ENCODE measurements around the gene NUDT8.

NUDT8 gene

DNA sequence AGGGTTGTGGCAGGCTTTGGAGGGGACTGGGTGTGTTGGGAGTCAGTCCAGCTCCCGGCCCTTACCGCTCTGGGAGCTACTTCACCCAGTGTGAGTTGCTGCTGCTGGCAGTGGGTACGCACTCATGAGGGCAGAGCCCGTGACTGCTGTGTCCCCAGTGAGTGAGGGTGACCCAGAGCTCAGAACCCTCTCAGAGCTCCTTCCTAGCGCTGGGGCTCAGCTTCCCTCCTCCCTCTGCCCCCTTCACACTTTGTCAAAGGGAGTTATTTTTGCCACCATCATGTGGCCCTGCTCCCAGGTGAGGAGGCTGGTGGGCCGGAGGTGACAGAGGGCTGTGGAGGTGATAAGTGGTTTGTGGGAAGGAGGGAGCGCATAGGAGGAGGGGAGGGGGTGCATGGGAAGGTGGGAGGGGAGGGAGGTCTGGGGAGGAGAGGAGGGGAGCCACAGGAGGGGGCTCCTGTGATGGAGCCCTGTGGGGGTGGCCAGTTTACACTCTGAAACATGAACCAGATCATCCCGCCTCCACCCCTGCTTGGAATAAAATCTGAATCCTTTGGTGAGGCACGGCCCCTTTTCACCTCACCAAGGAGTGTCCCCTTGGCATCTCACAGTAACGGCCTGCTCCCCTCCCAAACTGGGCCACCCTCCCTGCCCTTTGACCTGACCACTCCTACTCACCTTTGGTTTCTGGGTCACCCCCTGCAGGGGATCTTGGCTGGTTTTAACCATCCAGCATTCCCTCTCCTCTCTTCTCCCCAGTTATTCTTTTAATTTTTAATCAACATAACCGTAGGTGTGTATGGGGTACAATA lies 13.1 kb downstream of the NUDT8 start:
- no peak overlapping the region for H3K4me3 ChIP-seq (ENCODE audit: low read length)

DNA sequence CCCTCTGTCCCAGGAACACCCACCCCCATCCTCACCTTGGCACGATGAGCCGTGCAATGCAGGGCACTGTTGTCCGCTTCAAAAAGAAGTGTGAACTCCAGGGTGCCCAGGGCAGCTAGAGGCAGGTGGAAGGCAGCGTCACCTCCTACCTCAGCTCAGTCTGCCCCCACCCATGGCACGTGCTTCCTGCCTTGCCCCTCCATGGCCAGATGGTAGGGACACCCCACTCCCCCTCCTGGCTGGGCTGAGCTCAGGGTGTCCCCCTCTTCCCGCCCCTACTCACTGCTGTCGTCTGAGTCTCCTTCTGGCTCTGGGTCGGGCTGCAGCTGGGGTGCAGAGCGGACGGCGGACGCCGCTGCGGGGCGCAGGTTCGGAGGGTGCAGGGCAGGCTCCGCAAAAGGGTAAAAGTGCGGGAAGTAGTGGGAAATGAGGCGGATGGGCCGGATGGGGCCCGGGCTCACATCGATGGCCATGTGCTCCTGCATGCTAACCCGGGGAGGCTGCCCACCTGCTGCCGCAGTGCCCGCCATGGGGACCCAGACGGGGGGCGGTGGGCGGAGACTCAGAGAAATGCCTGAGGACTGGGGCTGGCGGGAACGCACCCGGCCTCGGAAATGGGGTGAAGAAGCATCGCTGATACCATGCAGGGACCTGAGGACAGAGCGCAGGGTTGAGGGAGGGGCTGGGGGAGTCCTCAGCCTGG lies 13.9 kb downstream of the NUDT8 start:
- no peak for DNase-seq (ENCODE audit: low read depth, low spot score)
- no peak overlapping the region for H3K4me3 ChIP-seq (ENCODE audit: low read length)

More for the DNA sequence above, 13.1 kb downstream of the NUDT8 start:
- DNase-seq (ENCODE audit: low read depth, low spot score), result no peak

DNA sequence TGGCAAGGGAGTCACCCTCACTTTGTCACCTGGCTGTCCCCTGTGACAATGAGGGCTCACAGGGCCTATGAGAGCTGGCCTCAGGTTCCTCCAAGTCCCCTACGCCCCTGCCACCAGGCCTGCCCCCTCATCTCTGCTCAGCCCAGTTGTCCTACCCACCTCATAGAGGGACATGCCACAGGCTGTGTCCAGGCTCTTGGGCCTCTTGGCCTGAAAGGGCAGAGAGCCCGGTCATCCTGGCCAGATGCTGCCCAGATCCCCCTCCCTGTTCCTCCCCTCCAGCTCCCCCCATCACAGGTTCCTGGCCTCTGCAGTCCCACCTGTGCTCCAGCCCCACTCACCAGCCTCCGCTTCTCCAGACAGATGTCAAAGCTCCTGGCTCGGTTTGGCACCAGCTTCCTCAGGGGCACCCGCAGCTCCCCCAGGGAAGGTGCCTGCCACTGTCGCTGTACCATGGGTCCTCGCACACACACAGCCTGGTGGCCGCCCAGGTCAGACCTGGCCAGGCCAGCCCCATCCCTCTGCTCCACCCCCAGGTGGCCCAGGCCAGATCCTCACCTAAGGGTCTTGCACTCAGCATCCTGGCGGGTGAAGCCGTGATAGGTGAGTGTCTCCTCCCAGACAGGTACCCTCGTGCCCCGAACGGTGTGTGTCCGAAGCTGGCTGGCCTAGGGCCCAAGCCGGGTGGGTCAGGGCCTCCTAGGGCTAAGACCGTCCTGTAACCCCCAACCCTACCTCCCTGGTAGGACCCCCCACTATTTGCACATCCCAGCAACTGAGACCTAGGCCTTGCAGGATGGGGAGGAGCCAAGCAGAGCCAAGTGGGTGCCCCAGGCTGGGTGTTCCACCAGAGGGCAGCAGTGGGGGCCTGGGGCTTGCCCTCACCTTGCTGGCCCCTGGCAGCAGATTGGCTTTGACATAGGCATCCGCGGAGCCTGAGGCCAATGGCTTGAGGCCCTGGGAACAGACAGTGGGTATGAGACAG lies 14.7 kb downstream of the NUDT8 start:
- peak; percentile 45 for DNase-seq (ENCODE audit: low read depth, low spot score)
- H3K4me3 ChIP-seq (ENCODE audit: low read length), result peak overlapping the region; percentile 52; the same call in 1 of the 2 replicates

DNA sequence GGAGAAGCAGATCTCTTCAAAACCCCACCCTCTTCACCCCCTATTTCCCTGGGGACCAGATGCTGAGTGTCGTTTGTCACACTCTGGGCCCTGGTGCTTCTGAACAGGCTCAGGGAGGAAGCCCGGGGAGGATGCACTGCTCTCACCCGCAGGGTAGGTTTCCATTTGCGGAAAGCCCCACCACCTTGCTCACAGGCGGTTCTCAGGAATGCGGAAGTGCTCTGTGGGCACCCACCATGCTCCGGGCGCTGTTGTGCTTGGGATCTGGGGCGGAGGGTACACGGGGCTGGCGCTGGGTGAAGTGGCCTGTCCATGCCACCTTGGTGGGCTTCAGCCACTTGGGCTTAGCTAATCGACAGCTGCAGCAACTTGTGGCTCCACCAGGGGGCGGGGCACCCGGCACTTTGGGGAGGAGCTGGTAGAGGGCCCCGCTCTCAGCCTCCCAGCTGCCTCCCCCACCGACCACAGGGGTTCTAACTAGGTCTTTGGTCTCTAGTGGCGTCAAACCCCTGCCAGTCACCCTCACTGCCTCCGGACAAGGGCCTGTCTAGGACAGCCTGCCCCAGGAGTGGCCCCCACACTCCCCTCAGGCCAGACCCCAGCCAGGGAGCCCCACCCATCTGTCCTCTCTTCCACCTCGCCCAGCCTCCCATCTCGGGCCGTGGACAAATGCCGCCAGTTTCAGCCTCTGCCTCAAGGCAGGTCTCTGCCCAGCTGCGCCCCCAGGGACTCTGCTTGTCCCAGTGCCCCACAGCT lies 15.6 kb downstream of the NUDT8 start:
- H3K4me3 ChIP-seq (ENCODE audit: low read length), result peak overlapping the region; percentile 52
- peak; percentile 90 for DNase-seq (ENCODE audit: low read depth, low spot score)

DNA sequence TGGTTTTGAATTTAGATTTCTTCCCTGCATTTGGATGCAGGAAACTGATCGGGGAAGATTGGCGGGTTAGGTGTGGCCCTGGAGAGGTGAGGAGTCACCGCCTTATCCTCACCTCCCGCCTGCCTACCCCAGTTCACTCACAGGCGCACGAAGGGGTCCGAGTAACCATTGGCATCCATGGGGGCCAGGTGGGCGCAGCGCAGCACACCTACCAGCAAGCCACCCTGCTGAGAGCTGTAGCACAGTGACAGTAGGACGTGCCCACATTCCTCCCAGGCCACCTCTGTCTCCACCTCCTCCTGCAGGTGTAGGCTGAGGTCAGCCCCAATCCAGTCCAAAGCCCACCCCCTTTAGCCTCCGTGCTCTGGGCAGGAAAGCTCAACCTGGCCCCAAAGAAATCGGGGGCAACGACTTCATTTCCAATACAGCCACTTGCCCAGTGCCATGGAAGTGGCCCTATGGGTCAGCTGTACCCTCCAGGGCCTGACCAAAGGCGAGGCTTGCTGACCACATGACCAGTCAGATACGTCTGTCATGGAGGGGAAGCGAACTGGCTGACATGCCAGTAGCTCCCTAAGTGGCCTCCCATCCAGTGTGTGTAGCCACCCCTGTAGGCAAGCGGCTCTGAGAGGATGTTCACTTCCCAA lies 16.3 kb downstream of the NUDT8 start:
- DNase-seq (ENCODE audit: low read depth, low spot score), result no peak
- peak overlapping the region; percentile 52 for H3K4me3 ChIP-seq (ENCODE audit: low read length)

GRCh38 chr11:67612751-67613150 lies 17.0 kb downstream of the NUDT8 start:
- H3K4me3 ChIP-seq (ENCODE audit: low read length), result no peak overlapping the region
- no peak for DNase-seq (ENCODE audit: low read depth, low spot score)

GRCh38 chr11:67611704-67612587 lies 17.8 kb downstream of the NUDT8 start:
- no peak overlapping the region for H3K4me3 ChIP-seq (ENCODE audit: low read length)
- DNase-seq (ENCODE audit: low read depth, low spot score), result no peak

DNA sequence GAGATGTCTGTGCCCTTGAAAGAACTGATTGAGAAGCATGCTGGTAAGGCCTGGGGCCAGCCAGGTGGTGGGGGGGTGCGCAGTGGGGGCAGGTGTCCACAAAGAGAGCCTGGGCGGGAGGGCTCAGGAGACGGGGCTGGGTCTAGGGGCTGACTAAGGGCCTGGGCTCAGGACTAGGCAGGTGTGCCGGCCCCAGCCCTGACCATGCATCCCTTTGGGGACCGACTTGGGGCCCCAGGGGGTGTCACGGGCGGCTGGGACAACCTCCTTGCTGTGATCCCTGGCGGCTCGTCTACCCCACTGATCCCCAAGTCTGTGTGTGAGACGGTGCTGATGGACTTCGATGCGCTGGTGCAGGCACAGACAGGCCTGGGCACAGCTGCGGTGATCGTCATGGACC lies 18.6 kb downstream of the NUDT8 start:
- H3K4me3 ChIP-seq (ENCODE audit: low read length), result no peak overlapping the region
- DNase-seq (ENCODE audit: low read depth, low spot score), result no peak

GRCh38 chr11:67610302-67610868 lies 19.4 kb downstream of the NUDT8 start:
- H3K4me3 ChIP-seq (ENCODE audit: low read length), result no peak overlapping the region
- no peak for DNase-seq (ENCODE audit: low read depth, low spot score)

DNA sequence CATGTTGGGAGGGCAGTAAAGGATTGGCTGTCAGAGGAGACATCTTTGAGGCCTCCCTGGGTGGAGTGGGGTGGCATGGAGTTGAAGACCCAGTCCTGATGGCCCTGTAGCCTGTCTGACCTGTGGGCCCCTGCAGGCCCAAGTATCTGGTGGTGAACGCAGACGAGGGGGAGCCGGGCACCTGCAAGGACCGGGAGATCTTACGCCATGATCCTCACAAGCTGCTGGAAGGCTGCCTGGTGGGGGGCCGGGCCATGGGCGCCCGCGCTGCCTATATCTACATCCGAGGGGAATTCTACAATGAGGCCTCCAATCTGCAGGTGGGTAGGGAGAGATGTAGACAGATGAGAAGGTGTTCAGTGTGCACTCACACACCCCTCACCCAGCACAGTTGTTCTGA lies 20.4 kb downstream of the NUDT8 start:
- no peak for DNase-seq (ENCODE audit: low read depth, low spot score)
- H3K4me3 ChIP-seq (ENCODE audit: low read length), result no peak overlapping the region

DNA sequence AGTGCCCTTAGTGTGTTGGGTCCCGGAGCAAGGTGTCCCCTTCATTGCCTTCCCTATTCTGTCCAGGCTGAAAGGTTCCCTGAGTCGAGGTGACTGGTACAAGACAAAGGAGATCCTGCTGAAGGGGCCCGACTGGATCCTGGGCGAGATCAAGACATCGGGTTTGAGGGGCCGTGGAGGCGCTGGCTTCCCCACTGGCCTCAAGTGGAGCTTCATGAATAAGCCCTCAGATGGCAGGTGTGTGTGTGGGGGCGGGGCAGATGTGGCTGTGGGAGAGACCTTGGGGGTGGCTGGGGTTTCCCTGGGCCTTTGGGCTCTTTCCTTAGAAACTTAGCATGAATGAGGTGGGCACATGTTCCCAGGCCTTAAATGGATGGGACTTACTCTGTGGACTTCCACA lies 21.3 kb downstream of the NUDT8 start:
- no peak for DNase-seq (ENCODE audit: low read depth, low spot score)
- H3K4me3 ChIP-seq (ENCODE audit: low read length), result no peak overlapping the region

DNA sequence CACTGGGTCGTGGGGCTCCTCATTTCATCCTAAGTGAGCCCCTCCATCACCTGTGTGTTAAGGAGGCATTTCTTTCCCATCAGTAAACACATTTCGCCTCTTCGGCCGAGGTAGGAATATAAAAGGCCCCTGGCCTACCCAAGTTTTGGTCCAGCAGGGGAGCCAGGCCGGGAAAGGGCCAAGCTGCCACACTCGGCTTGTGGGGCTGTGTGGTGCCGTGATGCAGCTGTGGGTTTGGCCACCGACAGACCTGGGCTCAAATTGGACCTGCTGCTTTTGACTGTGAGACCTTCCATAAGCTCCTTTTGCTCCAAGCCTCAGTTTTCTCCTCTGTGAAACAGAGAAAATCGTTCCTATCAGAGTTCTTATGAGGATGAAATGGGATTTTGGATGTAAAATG lies 22.2 kb downstream of the NUDT8 start:
- peak overlapping the region; percentile 94 for H3K4me3 ChIP-seq (ENCODE audit: low read length)
- no peak for DNase-seq (ENCODE audit: low read depth, low spot score)

DNA sequence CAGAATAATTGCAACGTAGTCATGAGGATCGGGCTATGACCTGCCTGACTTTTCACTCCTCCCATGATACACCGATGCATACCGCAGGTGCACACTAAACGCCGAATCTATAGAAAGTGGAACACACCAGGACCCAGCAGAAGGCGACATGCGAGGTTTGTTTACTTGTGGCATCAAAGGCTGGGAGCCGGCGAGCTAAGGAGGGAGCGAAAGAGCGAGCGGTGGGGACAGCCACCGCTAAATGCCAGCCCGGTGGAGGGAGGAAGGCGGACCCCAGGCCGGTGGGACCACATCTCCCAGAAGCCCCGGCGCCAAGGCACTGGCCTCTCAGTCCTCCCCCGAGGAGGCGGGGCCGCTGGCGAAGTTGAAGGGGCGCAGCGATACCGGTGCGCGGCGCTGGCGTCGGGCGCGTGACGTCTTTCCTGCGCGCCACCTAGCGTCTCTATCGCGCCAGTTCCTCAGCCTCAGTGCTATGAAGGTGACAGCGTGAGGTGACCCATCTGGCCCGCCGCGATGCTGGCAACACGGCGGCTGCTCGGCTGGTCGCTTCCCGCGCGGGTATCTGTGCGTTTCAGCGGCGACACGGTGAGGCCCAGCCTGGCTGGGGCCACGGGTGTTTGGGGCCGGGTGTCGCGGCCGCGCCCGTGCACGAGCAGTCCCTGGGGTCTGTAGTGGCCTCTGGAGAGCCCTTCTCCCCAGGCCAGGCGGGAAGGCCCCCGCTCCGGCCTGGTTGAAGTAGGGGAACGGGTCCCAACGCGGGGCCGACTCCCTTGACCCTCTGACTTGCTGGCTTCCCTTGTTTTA lies 23.0 kb downstream of the NUDT8 start, which contains the start of gene NDUFV1:
Gene NDUFV1, plus strand, starts transcription at position 445 of the 804 bp plus-strand sequence. Its CDS starts 69 bp downstream, at position 514.
- peak within 1 kb of the TSS; percentile 94 for H3K4me3 ChIP-seq (ENCODE audit: low read length)
- DNase-seq (ENCODE audit: low read depth, low spot score), result peak; percentile 88

DNA sequence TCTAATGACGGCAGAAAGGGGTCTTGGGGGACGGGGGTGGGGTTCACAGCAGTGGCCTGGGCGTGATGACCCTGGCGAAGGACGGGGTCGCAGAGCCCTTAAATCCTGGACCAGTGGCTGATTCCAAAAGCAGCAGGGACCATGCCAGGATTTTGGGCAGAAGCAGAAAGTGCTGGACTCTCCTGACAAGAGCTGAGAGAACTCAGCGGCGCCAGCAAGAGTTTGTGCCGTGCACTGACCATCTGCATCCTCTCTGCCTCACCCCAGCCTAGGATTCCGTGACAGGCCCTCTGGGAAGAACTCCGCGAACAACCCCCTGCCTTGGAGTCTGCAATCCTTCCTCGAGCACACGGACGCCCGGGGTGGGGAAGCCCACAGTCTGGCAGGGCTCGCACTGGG lies 23.6 kb downstream of the NUDT8 start:
- DNase-seq (ENCODE audit: low read depth, low spot score), result no peak
- H3K4me3 ChIP-seq (ENCODE audit: low read length), result peak overlapping the region; percentile 94

GRCh38 chr11:67605231-67606011 lies 24.3 kb downstream of the NUDT8 start:
- H3K4me3 ChIP-seq (ENCODE audit: low read length), result no peak overlapping the region
- no peak for DNase-seq (ENCODE audit: low read depth, low spot score)

Measured in Jurkat, Clone E6-1 (cell line).